ENCODE measurements around the gene MSANTD7.

DNA sequence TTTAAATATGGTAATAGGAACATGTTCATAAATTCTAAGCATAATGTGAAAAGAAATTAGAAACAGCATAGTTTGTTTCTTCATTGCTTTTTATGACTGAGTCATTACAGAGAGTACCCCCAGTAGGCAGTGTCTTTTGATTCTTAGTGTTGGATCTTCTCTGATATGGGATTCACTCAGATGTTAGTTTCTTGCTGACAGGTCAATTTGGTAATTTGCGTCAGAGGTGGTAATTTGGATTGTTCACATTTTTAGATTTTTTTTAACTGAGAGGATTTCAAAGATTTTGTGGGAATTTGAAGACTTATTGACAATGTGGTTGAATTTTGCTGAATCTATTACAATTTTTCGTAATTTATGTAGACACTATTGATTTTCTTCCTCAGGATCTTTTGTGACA lies 2.1 kb downstream of the MSANTD7 start:
- TF ChIP-seq, protein P1, sequence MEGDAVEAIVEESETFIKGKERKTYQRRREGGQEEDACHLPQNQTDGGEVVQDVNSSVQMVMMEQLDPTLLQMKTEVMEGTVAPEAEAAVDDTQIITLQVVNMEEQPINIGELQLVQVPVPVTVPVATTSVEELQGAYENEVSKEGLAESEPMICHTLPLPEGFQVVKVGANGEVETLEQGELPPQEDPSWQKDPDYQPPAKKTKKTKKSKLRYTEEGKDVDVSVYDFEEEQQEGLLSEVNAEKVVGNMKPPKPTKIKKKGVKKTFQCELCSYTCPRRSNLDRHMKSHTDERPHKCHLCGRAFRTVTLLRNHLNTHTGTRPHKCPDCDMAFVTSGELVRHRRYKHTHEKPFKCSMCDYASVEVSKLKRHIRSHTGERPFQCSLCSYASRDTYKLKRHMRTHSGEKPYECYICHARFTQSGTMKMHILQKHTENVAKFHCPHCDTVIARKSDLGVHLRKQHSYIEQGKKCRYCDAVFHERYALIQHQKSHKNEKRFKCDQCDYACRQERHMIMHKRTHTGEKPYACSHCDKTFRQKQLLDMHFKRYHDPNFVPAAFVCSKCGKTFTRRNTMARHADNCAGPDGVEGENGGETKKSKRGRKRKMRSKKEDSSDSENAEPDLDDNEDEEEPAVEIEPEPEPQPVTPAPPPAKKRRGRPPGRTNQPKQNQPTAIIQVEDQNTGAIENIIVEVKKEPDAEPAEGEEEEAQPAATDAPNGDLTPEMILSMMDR (optimal IDR thresholded peaks at IDR 0.05 in 1 of 3, IDR thresholded peaks at IDR 0.05 in 1 of 3, conservative IDR thresholded peaks at IDR 0.05 in 1 of 3; ENCODE audit: extremely low read depth in 1 of 3, insufficient read depth in 2 of 3, low read length in 3 of 3), result no peak
- no peak for TF ChIP-seq EZH2 (IDR thresholded peaks at IDR 0.05; ENCODE audit: low read length)

All from keratinocyte (primary cell).